ENCODE data around the gene KLF2.

DNA sequence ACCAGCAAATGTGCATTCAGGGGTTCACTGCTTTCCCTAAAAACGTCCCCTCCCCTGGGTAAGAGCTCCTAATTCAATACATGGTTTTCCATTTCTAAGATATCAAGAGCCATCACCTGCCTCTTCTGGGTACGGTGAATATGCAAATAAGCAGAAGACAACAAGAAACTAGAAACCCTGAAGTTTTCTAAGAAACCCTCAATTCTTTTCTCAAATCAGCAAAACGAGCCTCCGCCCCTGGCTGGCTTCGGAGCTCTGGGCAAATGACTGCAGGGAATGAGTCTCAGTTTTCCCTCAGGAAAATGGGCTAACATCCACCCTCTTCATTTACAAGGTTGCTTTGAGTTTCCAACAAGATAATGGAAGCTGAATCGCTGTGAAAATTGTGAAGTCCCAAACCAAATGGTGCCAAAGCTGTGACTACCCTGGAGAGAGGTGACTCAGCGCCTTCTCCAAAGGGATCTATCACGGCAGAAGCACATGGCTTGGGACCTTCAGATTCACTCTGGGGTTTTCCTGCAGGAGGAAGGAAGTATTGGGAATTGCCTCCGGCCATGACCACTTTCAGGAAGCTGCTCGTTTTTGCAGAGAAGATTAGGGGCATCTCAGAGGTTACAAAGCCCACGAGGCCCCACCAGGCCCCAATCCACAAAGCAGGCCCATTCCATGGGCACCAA is 26.6 kb downstream of the KLF2 start:
- no peak for TF ChIP-seq POLR2AphosphoS5 (IDR thresholded peaks at IDR 0.05; ENCODE audit: low read depth, low read length)
- TF ChIP-seq POLR2A (IDR thresholded peaks at IDR 0.05; ENCODE audit: low read depth, low read length): no peak
- no peak for TF ChIP-seq TAF1 (IDR thresholded peaks at IDR 0.05; ENCODE audit: low read depth, low read length)
- TF ChIP-seq PAX5 (IDR thresholded peaks at IDR 0.05; ENCODE audit: insufficient read depth, low read length, severe bottlenecking): no peak
- peak; percentile 89; the same call in 1 of the 2 replicates for TF ChIP-seq POU2F2 (IDR thresholded peaks at IDR 0.05; ENCODE audit: low read depth, low read length)
